HG03432 (cell line): Measurements from ENCODE around the gene LDLRAD1.
A peak's percentile ranks its signal among the peaks of the same experiment; 100 is the strongest.
"Not testable (repeated sequence)": the region's sequence is repeated elsewhere in the genome, so short reads cannot be mapped to it uniquely, and the experiment has no call there.

Experiments
- ATAC-seq: cut with Tn5 transposase; IDR thresholded peaks from one replicate; pipeline ENCODE4 v1.9.1; 2021; ENCODE audit warnings: mild to moderate bottlenecking, moderate library complexity; ENCODE audit not compliant: unreplicated experiment

Gene LDLRAD1

GRCh38 chr1:54017979-54018378 lies at the start of gene LDLRAD1:
Gene LDLRAD1 (minus strand): TSS chr1:54018186. CDS start chr1:54018112, 74 bp downstream.
- ATAC-seq: no peak

- no peak for ATAC-seq
These were observed 46.3 kb upstream of the LDLRAD1 start for GRCh38 chr1:54064299-54064698.

- ATAC-seq: no peak
These were observed 36.4 kb upstream of the LDLRAD1 start for GRCh38 chr1:54054438-54054749.

GRCh38 chr1:54053745-54054437 lies 35.9 kb upstream of the LDLRAD1 start:
- ATAC-seq: peak; percentile 1

GRCh38 chr1:54052934-54053744 lies 35.2 kb upstream of the LDLRAD1 start, which contains the start of the genes TCEANC2 and TMEM59:
Gene TCEANC2 (plus strand): TSS chr1:54053608. CDS start chr1:54054423, 815 bp downstream.
Gene TMEM59 (minus strand): TSS chr1:54053204. CDS start chr1:54053188, 16 bp downstream.
- ATAC-seq: peak; percentile 93

- peak; percentile 23 for ATAC-seq
These were observed 34.5 kb upstream of the LDLRAD1 start for GRCh38 chr1:54052431-54052933.

GRCh38 chr1:54051933-54052430 lies 34.0 kb upstream of the LDLRAD1 start:
- no peak for ATAC-seq

GRCh38 chr1:54050435-54050834 lies 32.4 kb upstream of the LDLRAD1 start:
- not testable (repeated sequence) for ATAC-seq

- ATAC-seq: no peak
These were observed 29.7 kb upstream of the LDLRAD1 start for GRCh38 chr1:54047384-54048305.

GRCh38 chr1:54046671-54047383 lies 28.8 kb upstream of the LDLRAD1 start:
- ATAC-seq: no peak

- ATAC-seq: no peak
These were observed 27.5 kb upstream of the LDLRAD1 start for GRCh38 chr1:54045496-54045895.

- ATAC-seq: no peak
These were observed 23.8 kb upstream of the LDLRAD1 start for GRCh38 chr1:54041806-54042205.

GRCh38 chr1:54037476-54037875 lies 19.5 kb upstream of the LDLRAD1 start:
- ATAC-seq: no peak

GRCh38 chr1:54028306-54029251 lies 10.6 kb upstream of the LDLRAD1 start:
- no peak for ATAC-seq

GRCh38 chr1:54027848-54028247 lies 9.9 kb upstream of the LDLRAD1 start:
- ATAC-seq: no peak

GRCh38 chr1:54024811-54025210 lies 6.8 kb upstream of the LDLRAD1 start:
- not testable (repeated sequence) for ATAC-seq

GRCh38 chr1:54024358-54024757 lies 6.4 kb upstream of the LDLRAD1 start:
- no peak for ATAC-seq

- ATAC-seq: not testable (repeated sequence)
These were observed 1.7 kb upstream of the LDLRAD1 start for GRCh38 chr1:54019562-54020176.
